NCI-H446 treated with DMSO at 0.1 percent for 48 hours (cell line): ENCODE data around the gene TRAPPC5.

Experiments used
- DNase-seq: peaks from one replicate; lab custom pipeline; 2025; lab: John Stamatoyannopoulos, UW

TRAPPC5 gene

DNA sequence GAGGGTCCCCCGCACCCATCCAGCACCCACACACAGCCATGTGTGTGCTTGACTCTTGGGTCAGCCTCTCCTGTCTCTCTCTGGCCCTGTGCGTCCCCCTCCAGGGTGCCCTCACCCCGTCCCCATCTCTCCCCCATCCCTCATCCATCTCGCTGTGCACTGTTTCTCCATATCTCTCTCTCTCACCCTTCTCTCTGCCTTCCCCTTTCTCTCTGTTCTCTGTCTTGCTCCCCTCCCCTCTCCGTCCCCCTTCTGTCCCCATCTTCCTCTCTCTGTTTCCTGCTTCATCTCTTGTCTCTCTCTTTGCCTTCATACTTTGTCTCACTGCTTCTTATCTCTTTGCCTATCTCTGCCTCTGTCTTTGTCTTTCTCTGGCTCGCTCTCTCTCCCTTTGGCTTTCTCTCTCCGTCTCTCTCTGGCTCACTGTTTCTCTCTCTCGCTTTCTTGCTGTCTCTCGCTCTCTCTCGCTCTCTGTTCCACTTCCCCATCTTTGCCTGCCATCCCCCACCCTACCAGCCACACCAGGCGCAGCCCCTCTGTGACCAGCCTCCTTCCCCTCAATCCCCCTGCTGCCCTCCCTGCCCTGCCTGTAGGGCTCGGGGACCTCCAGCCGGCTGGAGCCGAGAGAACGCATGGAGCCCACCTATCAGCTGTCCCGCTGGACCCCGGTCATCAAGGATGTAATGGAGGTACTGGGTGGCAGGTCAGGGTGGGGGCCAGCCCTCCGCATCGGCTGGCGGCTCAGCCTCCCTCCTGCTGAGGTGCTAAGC is 34.8 kb upstream of the TRAPPC5 start:
- no peak for DNase-seq

DNA sequence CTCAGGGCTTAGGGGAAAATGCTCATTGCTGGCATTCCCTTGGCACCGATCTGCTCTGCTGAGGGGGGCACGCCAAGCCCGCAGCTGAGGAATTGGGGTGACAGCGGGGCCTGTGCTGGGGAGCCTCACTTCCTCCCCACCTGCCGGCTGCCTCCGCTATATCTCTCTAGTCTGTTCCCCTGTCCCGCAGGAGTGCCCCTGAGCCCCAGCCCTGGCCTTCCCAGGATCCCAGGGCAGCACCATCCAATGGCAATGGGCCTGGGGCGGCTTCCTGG is 34.3 kb upstream of the TRAPPC5 start:
- no peak for DNase-seq

DNA sequence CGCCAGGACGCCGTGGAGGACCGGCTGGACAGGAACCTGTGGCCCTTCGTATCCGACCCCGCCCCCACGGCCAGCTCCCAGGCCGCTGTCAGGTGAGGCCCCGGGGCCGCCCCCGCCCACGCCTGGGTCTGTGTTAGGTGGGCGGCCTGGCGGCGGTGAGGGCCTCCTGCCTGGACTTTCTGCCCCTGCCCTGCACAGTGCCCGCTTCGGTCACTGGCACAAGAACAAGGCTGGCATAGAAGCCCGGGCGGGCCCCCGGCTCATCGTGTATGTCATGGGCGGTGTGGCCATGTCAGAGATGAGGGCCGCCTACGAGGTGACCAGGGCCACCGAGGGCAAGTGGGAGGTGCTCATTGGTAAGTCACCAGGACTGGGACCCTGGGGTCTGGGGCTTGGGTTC is 33.5 kb upstream of the TRAPPC5 start:
- no peak for DNase-seq

DNA sequence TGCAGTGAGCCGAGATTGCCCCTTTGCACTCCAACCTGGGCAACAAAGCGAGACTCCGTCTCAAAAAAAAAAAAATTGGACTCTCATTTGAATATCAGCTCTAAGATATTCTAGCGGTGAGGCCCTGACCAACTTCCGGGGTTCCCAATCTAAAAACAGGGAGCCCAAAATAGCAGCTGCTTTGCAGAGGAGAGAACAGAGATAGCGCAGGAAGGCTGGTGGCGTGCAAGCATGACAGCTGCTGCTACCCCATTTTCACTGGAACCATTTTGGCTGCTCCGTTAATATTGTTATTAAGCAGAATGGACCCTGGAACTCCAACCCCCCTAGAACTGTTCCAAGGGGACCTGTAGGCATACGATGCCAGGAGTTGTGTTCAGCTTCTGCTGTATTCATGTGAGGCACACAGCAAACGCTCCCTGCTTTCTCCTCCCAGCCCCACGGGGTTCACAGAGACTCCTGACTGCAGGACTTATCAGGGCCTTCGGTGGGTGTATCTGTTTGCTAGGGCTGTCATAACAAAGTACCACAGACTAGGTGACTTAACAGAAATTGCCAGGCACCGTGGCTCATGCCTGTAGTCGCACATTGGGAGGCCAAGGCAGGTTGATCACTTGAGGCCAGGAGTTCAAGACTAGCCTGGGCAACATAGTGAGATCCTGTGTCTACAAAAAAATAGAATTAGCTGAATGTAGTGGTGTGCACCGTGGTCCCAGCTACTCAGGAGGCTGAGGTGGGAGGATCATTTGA is 32.2 kb upstream of the TRAPPC5 start:
- no peak for DNase-seq

DNA sequence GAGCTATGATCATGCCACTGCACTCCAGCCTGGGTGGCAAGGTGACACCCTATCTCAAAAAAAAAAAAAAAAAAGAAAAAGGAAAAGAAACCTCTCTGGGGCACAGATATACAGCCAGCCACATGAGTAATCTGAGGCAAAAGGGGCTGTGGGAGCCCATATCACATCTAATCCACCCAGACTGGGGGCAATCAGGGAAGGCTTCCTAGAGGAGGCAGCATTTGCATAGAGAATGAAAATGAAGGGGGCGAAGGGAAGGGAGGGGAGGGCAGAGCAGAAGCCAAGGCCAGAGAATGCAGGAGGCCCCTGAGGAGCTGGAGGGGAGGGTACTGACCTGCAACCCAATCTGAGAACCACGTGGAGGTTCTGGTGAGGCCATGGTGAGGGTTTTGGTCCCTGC is 30.5 kb upstream of the TRAPPC5 start:
- DNase-seq: no peak

DNA sequence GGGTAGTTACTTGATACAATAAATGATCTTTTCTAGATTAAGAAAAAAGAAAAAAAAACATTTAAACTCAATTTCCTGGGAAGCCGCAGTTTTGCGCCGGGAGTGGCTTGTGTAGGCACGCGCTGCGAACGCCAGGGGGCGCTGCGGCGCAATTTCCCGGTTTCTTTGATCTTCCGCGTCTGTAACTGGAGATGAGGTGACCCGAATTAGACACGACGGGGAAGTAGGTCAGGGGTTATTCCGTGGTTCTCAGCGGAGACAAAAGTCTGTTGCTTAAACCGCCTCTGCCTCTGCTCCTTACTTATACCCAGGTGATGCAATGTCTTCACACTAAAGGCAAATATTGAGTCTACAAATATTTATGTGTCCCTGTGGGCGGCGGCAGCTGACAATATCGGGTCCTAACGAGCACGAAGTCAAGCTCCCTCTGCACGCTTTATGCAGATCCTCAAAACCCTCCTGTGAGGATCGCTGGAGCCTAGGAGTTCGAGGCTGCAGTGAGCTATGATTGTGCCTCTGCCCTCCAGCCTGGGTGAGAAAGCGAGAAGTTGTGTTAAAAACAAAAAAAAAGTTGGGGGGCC is 28.5 kb upstream of the TRAPPC5 start:
- peak; percentile 16 for DNase-seq

DNA sequence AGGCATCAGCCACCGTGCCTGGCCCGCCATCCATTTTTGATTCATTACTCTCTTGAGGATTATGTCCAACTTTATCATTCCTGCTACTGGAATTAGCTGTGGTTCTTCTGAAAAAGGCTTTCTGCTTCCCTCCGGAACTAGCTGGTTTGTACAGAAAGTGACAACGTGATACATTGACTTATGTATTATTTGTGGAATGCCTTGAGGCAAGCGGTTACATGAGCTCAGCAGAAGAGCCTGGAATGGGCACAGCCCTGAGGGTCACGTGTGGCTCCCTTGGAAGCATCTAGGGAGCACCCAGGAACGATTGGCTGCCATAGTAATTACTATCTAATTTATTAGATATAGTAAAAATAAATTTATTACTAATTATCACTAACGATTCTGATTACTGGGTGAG is 26.2 kb upstream of the TRAPPC5 start:
- DNase-seq: no peak

DNA sequence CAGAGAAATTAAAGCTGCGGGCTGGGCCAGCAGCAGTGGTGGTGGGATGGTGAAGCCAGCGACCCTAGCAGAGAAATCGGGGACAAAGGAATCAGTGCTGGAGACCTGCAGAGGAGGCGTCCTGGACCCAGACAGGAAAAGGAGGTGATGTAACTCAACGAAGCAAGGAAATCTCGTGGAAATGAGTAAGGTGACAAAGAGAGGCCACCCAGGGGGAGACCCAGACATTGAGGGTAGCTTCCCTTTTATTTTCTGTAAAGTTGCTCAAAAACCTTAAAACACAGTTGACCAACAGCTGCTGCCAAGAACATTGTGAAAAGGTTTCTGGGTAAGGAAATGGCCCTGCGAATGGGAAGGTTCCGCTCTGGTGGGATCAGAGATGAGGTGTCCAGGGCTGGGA is 25.1 kb upstream of the TRAPPC5 start:
- DNase-seq: no peak

DNA sequence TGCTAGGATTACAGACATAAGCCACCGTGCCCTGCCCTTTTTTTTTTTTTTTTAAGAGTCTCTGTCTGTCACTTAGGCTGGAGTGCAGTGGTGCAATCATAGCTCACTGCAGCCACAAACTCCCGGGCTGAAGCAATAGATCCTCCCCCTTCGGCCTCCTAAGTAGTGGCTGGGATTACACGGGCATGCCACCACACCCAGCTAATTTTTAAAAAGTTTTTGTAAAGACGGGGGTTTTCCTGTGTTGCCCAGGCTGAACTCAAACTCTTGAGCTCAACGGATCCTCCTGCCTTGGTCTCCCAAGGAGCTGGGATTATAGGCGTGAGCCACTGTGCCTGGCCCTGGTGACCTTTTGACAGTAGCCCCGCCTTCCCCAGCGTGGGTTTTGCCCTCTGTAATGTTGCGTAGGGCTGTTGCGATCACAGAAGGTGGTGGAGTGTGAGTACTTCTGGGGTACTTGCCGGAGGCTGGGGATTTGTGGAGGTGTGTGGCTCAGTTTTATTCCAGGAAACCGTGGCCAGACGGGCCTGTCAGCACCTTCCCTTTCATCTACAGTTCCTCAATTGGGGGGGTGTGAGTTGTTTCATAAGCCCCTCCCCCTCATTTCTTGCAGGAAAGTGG is 23.4 kb upstream of the TRAPPC5 start:
- no peak for DNase-seq

DNA sequence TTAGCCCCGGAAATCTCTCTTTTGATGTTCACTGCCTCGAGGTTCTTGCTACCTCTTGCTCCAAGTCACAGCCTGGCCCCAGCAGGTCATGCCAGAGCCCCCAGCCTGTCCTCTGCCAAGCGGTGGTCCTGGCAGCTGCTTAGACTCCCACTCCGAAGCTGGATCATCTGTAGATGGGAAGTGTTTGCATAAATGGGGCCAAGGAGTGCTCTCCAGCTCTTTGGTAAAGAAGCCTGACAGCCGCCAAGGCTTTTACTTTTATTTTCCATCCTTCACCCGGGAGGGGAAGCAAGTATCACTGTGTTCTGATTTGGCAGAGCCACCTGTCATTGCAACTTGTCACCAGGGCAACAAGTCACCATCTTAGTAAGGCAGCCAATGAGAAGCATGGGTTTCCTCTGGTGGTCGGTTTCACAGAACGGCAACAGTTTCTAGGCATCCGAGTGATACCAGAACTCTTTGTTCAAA is 22.4 kb upstream of the TRAPPC5 start:
- DNase-seq: no peak

DNA sequence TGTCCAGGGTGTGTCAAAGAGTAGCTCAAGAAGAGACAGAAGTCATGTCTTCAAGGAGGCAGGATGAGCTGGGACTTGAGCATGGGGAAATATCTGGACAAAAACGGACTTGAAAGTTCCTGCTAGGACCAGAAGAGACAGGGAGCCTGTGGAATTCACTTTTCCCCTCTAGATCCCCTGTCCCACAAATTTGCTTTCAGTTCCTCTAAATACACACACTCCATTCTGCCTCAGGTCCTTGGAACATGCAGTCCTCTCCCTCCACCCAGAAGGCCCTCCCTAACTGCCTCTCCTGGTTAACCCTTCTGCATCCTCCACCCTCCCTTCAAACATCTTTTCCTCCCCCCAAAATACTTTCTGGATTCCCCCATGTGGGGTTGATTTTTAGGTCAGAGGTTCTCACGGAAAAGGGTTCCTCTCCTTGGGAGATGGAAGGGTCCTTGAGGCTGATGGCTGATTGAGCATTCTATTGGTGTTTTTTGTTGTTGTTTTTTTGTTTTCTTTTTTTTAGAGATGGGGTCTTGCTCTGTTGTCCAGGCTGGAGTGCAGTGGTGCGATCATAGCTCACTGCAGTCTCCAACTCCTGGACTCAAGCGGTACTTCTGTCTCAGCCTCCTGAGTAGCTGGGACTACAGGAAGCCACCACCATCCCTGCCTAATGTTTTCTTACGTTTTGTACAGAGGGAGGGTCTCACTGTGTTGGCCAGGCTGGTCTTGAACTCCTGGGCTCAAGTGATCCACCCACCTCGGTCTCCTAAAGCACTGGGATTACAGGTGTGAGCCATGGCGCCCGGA is 18.7 kb upstream of the TRAPPC5 start:
- DNase-seq: no peak

DNA sequence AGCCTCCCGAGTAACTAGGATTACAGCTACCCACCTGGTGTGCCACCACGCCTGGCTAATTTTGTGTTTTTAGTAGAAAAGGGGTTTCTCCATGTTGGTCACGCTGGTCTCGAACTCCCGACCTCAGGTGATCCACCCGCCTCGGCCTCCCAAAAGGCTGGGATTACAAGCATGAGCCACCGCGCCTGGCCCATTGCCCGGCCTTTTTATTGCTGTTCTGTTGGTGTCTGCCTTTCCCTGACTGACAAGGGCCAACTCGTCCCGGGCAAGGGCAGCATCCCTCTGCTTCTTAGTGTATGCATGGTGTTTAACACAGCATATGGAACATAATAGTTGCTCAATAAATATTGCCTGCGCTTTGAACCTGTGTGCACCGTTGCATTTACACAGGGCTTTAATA is 18.0 kb upstream of the TRAPPC5 start:
- no peak for DNase-seq

DNA sequence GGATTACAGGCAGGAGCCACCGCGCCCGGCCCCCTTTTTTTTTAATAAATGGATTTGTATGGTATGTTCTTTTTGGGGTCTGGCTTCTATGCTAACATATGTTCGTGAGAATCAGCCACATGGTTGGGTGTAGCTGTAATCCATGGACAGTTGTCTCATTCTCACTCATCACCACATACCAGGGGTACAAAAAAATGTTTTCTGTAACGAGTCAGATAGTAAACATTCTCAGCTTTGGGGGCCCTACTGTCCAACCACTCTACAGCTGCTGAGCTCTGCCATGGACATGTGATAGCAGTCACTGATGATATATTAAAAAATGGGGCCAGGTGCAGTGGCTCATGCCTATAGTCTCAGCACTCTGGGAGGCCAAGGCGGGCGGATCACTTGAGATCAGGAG is 16.9 kb upstream of the TRAPPC5 start:
- DNase-seq: no peak

DNA sequence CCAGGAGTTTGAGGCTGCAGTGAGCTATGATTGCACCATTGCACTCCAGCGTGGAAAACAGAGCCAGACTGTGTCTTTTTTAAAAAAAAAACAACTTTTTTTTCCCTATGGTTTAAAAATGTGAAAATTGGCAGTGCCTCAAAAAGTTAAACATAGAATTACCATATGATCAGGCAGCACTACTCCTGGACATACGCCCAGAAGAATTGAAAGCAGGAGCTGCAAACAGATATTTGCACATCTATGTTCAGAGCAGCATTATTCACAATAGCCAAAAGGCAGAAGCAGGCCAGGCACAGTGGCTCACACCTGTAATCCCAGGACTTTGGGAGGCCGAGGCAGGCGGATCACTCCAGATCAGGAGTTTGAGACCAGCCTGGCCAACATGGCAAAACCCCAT is 15.6 kb upstream of the TRAPPC5 start:
- DNase-seq: peak; percentile 68

DNA sequence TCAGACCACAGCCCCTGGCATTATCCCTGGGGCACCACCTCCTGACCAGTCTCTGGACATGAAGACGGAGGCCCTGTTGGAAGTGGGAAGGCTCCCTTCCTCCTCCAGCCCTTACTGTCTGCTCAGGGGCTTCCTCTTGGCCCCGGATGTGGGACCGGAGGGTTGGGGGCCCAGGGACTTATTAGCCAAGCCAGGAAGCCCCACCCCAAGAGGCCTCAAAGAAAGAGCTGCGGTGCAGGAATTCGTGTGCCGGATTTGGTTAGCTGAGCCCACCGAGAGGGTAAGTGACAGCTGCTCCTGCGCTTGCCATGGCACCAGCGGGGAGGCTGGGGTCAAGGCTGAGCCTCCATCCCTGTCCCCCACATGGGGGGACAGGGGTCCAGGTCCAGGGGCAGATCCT is 11.8 kb upstream of the TRAPPC5 start, which contains the start of gene RETN:
Gene RETN (plus strand): TSS at position 208 of the 400 bp plus-strand sequence. CDS start 278 bp downstream, outside the sequence.
- DNase-seq: no peak

DNA sequence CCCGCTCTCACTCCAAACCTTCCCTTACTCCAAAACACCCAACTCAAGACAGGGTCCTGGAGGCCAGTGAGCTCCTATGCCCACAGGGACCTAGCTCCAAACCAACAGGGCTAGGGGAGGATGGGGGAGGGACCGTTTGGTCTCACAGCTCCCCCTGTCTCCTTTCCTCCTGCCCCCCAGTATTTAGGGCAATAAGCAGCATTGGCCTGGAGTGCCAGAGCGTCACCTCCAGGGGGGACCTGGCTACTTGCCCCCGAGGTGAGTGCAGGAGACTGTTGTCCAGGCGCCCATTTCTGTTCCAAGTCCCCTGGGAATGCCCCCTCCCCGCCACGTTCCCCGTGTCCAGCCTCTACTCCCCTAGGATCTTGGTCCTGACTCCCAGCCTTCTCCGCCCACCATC is 11.0 kb upstream of the TRAPPC5 start:
- no peak for DNase-seq

DNA sequence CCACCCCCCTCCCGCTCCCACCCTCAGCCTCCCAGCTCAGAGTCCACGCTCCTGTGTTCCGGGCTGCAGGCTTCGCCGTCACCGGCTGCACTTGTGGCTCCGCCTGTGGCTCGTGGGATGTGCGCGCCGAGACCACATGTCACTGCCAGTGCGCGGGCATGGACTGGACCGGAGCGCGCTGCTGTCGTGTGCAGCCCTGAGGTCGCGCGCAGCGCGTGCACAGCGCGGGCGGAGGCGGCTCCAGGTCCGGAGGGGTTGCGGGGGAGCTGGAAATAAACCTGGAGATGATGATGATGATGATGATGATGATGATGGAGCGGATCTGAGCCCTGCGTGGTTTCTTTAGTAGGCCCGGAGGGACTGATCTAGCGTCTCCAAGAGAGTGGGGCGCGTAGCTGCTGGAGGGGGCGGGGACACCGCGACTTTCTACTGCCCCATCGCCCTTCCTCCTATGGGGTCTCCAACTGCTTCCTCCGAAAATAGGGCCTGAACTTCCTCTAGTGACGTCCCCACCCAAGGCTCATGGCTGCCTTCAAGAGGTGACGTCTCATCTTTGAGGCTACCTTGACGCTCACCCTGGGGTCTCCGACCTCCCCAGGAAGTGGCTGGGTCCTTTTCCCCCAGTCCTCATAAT is 10.4 kb upstream of the TRAPPC5 start:
- DNase-seq: no peak

DNA sequence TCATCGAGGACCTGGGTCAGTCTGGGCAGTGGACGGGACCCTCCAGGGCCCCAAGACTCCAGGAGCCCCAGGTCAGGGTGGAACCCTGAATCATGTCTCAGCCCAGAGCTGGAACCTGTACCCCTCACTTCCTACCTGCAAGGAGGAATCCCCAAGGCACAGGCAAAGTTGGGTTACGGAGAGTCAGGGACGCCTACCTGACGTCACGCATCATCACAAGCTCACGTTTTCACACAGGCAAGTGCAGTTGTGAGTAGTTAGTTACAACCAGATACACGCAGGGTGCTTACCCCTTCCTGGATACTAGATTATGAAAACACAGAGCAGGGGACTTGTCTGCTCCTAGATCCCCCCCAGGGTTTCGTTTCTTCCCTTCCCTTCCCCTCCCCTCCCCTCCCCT is 9.8 kb upstream of the TRAPPC5 start:
- no peak for DNase-seq

DNA sequence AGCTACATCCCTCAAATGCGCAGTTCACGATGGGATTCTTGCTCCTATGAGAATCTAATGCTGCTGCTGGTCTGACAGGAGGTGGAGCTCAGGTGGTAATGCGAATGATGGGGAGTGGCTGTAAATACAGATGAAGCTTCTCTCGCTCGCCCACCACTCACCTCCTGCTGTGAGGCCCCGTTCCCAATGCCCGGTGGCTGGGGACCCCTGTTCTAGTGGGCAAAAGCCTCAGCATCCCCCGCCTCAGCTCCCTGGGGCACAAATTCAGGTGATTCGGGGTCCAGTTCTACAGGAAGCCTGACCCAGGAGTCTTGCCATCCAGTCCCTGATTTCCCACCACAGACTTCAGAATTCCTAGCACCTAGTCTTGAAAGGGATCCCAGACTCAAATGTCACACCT is 8.1 kb upstream of the TRAPPC5 start:
- no peak for DNase-seq

DNA sequence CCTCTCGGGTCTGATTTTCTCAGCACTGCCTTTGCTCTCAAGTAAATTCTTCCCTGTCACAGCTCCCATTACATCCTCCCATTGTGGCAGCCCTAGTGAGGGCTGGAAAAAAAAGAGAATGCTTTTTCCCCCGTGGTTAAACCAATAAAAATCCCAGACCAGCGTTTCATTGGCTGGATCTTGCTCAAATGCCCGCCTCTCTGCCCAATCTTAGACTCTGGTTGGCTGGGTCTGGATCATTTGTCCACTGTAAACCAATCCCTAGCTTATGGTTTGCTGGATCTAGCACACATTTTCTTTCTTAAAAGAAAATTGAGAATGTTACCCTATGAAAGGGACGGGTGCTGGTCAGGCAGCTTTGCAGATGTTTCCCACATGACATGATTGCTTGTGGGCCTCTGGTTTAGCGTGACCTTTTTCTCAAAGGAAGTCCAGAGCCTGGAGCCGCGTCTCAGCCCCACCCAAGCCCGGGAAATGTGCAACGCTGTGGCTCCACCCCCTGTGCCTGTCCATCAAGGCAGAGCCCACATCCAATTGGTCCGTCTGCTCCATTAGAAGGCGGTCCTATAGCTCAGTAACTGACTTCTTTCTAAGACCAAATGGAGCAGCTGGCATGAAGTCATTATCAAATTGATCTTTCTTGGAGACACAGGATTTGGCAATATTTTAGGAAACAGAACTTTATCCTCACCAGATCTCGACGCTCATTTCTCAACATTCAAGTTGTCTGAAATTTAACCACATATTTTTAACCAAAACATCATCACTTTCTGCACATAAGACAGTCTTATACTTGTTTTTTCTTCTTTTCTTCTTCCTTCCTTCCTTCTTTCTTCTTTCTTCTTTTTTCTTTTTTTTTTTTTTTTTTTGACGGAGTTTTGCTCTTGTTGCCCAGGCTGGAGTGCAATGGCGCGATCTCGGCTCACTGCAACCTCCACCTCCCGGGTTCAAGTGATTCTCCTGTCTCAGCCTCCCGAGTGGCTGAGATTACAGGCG is 6.3 kb upstream of the TRAPPC5 start:
- peak; percentile 54 for DNase-seq
